Measurements from ENCODE around the gene DGKD.

Gene DGKD

GRCh38 chr2:233339427-233339826 is 14.9 kb upstream of the DGKD start:
- DNase-seq: peak; percentile 66

- DNase-seq: no peak
Observed at GRCh38 chr2:233341296-233341695, 13.0 kb upstream of the DGKD start.

GRCh38 chr2:233342301-233342700 is 12.0 kb upstream of the DGKD start:
- DNase-seq: no peak

- DNase-seq: no peak
Observed at GRCh38 chr2:233343171-233343705, 11.1 kb upstream of the DGKD start.

- DNase-seq: no peak
Observed at GRCh38 chr2:233346376-233346775, 7.9 kb upstream of the DGKD start.

GRCh38 chr2:233346930-233347329 is 7.4 kb upstream of the DGKD start:
- DNase-seq: no peak

GRCh38 chr2:233349005-233349998 is 5.0 kb upstream of the DGKD start:
- DNase-seq: peak; percentile 44

- DNase-seq: peak; percentile 37
Observed at GRCh38 chr2:233350708-233351107, 3.6 kb upstream of the DGKD start.

GRCh38 chr2:233351423-233351822 is 2.9 kb upstream of the DGKD start:
- peak; percentile 61 for DNase-seq

GRCh38 chr2:233352141-233352842 is 2.0 kb upstream of the DGKD start:
- DNase-seq: no peak

GRCh38 chr2:233353101-233353768 is 1.1 kb upstream of the DGKD start:
- DNase-seq: no peak

GRCh38 chr2:233354500-233354924 is 218 bp downstream of the DGKD start:
- no peak for DNase-seq

- peak; percentile 11 for DNase-seq
Observed at GRCh38 chr2:233354971-233355574, 779 bp downstream of the DGKD start.

- DNase-seq: no peak
Observed at GRCh38 chr2:233355916-233356315, 1.6 kb downstream of the DGKD start.

GRCh38 chr2:233356546-233357308 is 2.4 kb downstream of the DGKD start:
- DNase-seq: no peak

GRCh38 chr2:233358335-233358734 is 4.0 kb downstream of the DGKD start:
- DNase-seq: peak; percentile 29

GRCh38 chr2:233358947-233359346 is 4.7 kb downstream of the DGKD start:
- DNase-seq: peak; percentile 20

GRCh38 chr2:233359823-233360222 is 5.5 kb downstream of the DGKD start:
- no peak for DNase-seq

- DNase-seq: no peak
Observed at GRCh38 chr2:233360771-233361176, 6.5 kb downstream of the DGKD start.

- DNase-seq: no peak
Observed at GRCh38 chr2:233361297-233361696, 7.0 kb downstream of the DGKD start.

- no peak for DNase-seq
Observed at GRCh38 chr2:233362742-233363141, 8.4 kb downstream of the DGKD start.

- DNase-seq: no peak
Observed at GRCh38 chr2:233363744-233364235, 9.5 kb downstream of the DGKD start.

All from inflammatory macrophage treated with lipopolysaccharide for 4 hours (primary cell).